MCF 10A (cell line): ENCODE measurements around the gene ELOB. TPM values are rescaled to one million over a fixed set of nuclear protein-coding genes. Genes with fewer than 3 reads are reported as not detected.

Experiments
- BruUV-seq: library from RNA; stranded (reverse); fragments of 400-500 nt; replicated peaks from 2 replicates; lab custom pipeline; 2021; lab: Mats Ljungman, UMichigan
- CTCF ChIA-PET: fragments of 300-600 bp; sonication (Branson Sonifier 250); formaldehyde crosslinking; extraction: SDS; loops from one replicate; lab custom pipeline; 2021; ENCODE audit warnings: antibody characterized with exemption, inconsistent platforms; lab: Yijun Ruan, JAX
- POLR2A ChIA-PET: fragments of 300-600, 350-650 bp; sonication (Branson Sonifier 250); formaldehyde crosslinking; extraction: SDS; loops from one replicate; lab custom pipeline; 2020; ENCODE audit warnings: antibody characterized with exemption, inconsistent platforms; lab: Yijun Ruan, JAX
- DNase-seq: peaks from one replicate; pipeline ENCODE4 v3.0.0-alpha.2; 2018; ENCODE audit not compliant: unreplicated experiment
- H3K27ac Mint-ChIP-seq: one replicate; pipeline ENCODE4 v1.8.0; 2022; ENCODE audit warnings: mild to moderate bottlenecking, low read depth, mixed read lengths; ENCODE audit not compliant: unreplicated experiment
- H3K27me3 Mint-ChIP-seq: one replicate; pipeline ENCODE4 v1.8.0; 2022; ENCODE audit warnings: mixed read lengths; ENCODE audit not compliant: insufficient read depth, unreplicated experiment
- H3K36me3 Mint-ChIP-seq: one replicate; pipeline ENCODE4 v1.8.0; 2022; ENCODE audit warnings: mild to moderate bottlenecking, moderate library complexity, mixed read lengths; ENCODE audit not compliant: insufficient read depth, unreplicated experiment
- H3K4me1 Mint-ChIP-seq: one replicate; pipeline ENCODE4 v1.8.0; 2022; ENCODE audit warnings: mixed read lengths; ENCODE audit not compliant: insufficient read depth, unreplicated experiment
- H3K4me3 Mint-ChIP-seq: one replicate; pipeline ENCODE4 v1.8.0; 2022; ENCODE audit warnings: mild to moderate bottlenecking, moderate library complexity, mixed read lengths; ENCODE audit not compliant: unreplicated experiment
- H3K9me3 Mint-ChIP-seq: one replicate; pipeline ENCODE4 v1.8.0; 2022; ENCODE audit warnings: mixed read lengths; ENCODE audit not compliant: unreplicated experiment
- CTCF ChIP-seq: fragments of 200-600 bp; IDR thresholded peaks from one replicate; pipeline ENCODE4 v1.8.0; 2022; ENCODE audit warnings: antibody characterized with exemption, mild to moderate bottlenecking; ENCODE audit not compliant: unreplicated experiment
- intact Hi-C: fragments of 100-400 bp; cut with micrococcal nuclease; formaldehyde crosslinking; loops from 2 replicates; pipeline ENCODE4 v1.14.1; 2022
- total RNA-seq: library from RNA; stranded (reverse); gene quantifications from 2 replicates; pipeline ENCODE4 v1.2.3, GENCODE V29; 2022

ELOB gene
- total RNA-seq, 1 experiment from 2014 or later = 438 TPM

DNA sequence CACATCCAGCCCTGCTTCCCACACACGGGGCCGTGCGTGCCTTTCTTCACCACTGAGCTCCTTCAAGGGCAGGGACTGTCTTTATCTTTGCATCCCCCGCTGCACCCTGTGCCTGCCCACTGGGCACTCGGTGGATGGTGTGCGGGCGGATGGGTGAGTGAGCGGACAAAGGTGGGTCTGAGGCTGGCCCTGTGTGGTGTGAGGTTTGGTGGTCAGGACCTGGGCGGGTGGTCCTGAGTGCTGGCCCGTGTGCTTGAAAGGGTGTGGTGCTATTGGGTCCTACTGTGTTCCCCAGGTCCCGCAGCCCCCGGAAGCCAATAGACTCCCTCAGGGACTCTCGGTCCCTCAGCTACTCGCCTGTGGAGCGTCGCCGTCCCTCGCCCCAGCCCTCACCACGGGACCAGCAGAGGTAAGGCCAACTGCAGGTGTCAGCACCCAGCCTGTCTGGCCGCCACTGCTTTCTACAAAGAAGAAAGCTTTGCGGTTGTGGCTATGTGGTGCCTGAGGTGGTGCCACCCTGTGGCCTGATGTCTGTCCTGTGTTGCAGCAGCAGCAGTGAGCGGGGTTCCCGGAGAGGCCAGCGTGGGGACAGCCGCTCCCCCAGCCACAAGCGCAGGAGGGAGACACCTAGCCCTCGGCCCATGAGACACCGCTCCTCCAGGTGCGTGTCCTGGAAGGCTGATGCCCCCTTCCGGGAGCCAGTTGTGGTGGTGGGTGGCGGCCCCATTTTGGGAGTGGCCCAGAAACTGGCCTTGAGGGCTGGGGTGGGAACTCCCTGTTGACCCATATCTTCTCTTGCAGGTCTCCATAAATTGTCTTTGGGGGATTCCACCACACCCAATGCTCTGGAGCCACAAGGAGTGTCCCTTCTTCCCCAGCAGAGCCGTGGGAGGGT lies 6.8 kb downstream of the ELOB start:
- BruUV-seq = no TSS peak
- H3K27ac Mint-ChIP-seq = peak overlapping the region; percentile 81

DNA sequence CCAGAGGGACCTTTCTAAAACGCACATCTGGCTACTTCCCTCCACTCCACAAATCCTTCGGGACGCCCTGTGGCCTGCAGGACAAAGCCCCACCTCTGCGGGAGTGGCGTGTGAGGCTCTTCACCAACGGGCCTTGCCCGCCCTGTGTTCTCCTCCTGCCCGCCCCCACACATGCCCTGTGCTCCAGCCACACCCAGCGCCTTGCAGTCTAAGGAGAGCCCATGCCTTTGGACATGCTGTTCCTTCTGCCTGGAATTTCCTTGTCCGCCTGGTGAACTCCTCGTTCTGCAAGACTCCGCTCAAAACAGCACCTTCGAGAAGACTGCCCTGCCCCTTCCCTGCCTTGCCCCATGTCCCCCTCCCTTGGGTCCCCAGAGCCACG lies 7.4 kb downstream of the ELOB start:
- Mint-ChIP-seq H3K9me3 (no peaks in the 10 kb centered on the region), H3K36me3 (peaks cover 98% of the 10 kb centered on the region), H3K27me3 (no peaks in the 10 kb centered on the region), H3K27ac (peak overlapping the region; percentile 81), H3K4me3 (peak overlapping the region; percentile 74), H3K4me1 (peaks cover 49% of the 10 kb centered on the region)
- no TSS peak for BruUV-seq
- peak; percentile 95 for DNase-seq
- no peak for TF ChIP-seq CTCF
- ChIA-PET POLR2A (interaction anchor here (0.5 to 5.3 kb wide), 15 partner anchors 8 to 1081 kb away, joined by 3 to 190 read pairs (median 9); partner anchors contain the start of genes ELOB, FLYWCH1, FLYWCH2 and KCTD5), CTCF (interaction anchor here (0.6 to 3.9 kb wide), 7 partner anchors 9 to 498 kb away, joined by 3 to 15 read pairs (median 6); partner anchors contain the start of gene SRRM2)
- intact Hi-C loops = loop anchor here (1.0 to 2.0 kb wide), 4 partner anchors 17 to 99 kb away; partner anchors contain the start of gene SRRM2

More for the DNA sequence above, 6.8 kb downstream of the ELOB start:
- peak; percentile 52 for DNase-seq
- CTCF ChIA-PET = interaction anchor here (0.6 to 3.9 kb wide), 7 partner anchors 8 to 499 kb away, joined by 3 to 15 read pairs (median 6); partner anchors contain the start of gene SRRM2
- H3K9me3 Mint-ChIP-seq = no peaks in the 10 kb centered on the region
- H3K27me3 Mint-ChIP-seq = no peaks in the 10 kb centered on the region
- peaks cover 50% of the 10 kb centered on the region for H3K4me1 Mint-ChIP-seq
- intact Hi-C loops = loop anchor here (1.0 kb wide), 1 partner anchor 49 kb away; no protein-coding TSS in a partner anchor
- H3K4me3 Mint-ChIP-seq = peak overlapping the region; percentile 74
- peaks cover 98% of the 10 kb centered on the region for H3K36me3 Mint-ChIP-seq
- POLR2A ChIA-PET = interaction anchor here (0.6 to 5.3 kb wide), 11 partner anchors 8 to 1081 kb away, joined by 3 to 190 read pairs (median 19); partner anchors contain the start of genes ELOB, FLYWCH1, FLYWCH2 and KCTD5
- TF ChIP-seq CTCF = peak; percentile 26

DNA sequence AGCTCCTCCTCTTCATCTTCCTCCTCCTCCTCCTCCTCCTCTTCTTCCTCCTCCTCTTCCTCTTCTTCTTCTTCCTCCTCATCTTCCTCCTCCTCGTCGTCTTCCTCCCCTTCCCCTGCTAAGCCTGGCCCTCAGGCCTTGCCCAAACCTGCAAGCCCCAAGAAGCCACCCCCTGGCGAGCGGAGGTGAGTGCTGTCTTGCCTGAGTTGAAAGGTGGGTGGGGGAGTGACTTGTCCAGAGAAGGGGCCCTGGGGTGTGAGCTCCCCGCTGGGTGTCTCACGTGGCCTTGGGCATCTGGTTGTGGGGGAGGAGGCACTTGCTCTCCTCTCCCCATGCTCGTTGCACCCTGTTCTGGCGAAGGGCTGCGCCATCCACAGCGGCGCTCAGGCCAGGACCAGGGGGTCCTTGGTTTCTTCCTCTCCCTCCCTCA lies 8.0 kb downstream of the ELOB start:
- no TSS peak for BruUV-seq
- DNase-seq = peak; percentile 79
- H3K27me3 Mint-ChIP-seq = no peaks in the 10 kb centered on the region
- H3K4me3 Mint-ChIP-seq = peak overlapping the region; percentile 74
- no peaks in the 10 kb centered on the region for H3K9me3 Mint-ChIP-seq
- intact Hi-C loops = loop anchor here (2.0 kb wide), 3 partner anchors 16 to 100 kb away; partner anchors contain the start of gene SRRM2
- ChIA-PET POLR2A (interaction anchor here (0.5 to 5.3 kb wide), 22 partner anchors 9 to 797 kb away, joined by 3 to 190 read pairs (median 6); partner anchors contain the start of genes ELOB, FLYWCH1, FLYWCH2 and KCTD5), CTCF (interaction anchor here (0.6 to 3.9 kb wide), 5 partner anchors 9 to 108 kb away, joined by 3 to 15 read pairs (median 8); partner anchors contain the start of gene SRRM2)
- no peak for TF ChIP-seq CTCF
- H3K4me1 Mint-ChIP-seq = peaks cover 49% of the 10 kb centered on the region
- H3K36me3 Mint-ChIP-seq = peaks cover 98% of the 10 kb centered on the region
- H3K27ac Mint-ChIP-seq = peak overlapping the region; percentile 81
